ENCODE measurements around the gene WASF2. TPM values are rescaled to one million over a fixed set of nuclear protein-coding genes. Genes with fewer than 3 reads are reported as not detected.
A peak's percentile ranks its signal among the peaks of the same experiment; 100 is the strongest.
"Not testable (repeated sequence)": the region's sequence is repeated elsewhere in the genome, so short reads cannot be mapped to it uniquely, and the experiment has no call there.

WASF2 gene
- total RNA-seq, 1 donor from 2014 or later, result 33.7 TPM

DNA sequence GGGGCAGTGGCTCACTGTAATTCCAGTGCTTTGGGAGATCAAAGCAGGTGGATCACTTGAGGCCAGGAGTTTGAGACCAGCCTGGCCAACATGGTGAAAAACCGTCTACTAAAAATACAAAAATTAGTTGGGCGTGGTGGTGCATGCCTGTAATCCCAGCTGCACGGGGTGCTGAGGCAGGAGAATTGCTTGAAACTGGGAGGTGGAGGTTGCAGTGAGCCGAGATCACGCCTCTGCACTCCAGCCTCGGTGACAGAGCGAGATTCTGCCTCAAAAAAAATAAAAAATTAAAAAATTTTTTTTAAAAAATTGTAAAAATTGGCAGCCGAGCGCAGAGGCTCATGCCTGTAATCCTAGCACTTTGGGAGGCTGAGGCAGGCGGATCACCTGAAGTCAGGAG, 31.4 kb downstream of the WASF2 start:
- DNase-seq (ENCODE audit: low read depth, low spot score), result not testable (repeated sequence)

DNA sequence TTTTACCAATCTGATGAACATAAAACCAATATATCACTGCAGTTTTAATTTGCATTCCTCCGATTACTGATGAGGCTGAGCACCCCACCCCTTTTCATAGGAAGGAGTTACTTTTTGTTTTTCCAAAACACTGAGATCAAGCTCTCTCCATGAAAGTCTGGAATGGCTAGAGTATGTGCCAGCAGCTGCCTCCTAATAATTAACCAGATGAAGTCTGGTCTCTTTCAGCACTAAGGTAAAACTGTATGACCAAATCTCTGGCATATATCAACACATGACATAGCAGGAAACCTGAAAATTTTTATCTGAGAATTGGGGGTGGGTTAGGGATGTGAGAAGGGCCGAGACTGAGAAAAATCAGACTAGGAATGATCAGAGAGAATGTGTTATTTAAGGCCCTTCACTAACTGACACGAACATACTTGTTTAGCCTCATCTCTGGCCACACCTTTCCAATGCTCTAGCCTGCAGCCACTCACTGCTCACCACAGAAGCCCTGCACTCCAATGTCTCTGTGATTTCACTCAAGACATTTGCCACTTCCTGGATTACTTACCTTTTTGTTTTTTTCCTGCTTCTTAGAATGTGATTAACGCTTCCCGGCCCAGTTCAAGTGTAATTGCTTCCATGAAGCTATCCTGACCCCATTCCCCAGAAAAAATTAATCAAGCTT, 34.7 kb downstream of the WASF2 start:
- DNase-seq (ENCODE audit: low read depth, low spot score), result no peak

- DNase-seq (ENCODE audit: low read depth, low spot score), result no peak
Measured at GRCh38 chr1:27454610-27455009, 35.4 kb downstream of the WASF2 start.

- no peak for DNase-seq (ENCODE audit: low read depth, low spot score)
Measured at GRCh38 chr1:27451343-27451742, 38.6 kb downstream of the WASF2 start.

GRCh38 chr1:27448982-27449381, 41.0 kb downstream of the WASF2 start:
- no peak for DNase-seq (ENCODE audit: low read depth, low spot score)

DNA sequence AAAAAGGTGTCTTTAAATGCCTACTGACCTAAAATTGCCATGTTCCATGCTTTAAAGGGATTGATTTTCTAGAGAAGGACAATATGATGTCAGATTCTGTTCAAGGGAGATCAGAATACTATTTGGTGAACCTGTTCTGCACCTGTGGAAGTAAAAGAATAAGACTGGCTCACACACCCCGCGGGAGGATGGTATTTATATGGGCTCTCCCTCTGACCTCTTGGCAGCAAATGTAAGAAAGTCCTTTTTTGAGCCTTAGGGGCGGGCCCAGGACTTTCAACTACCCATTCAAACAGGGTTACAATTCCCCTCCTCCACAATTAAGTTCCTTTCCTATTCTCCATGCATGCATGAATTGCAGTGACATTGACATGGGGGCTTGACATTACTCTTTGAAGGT, 42.1 kb downstream of the WASF2 start:
- no peak for DNase-seq (ENCODE audit: low read depth, low spot score)

- no peak for DNase-seq (ENCODE audit: low read depth, low spot score)
Measured at GRCh38 chr1:27447399-27447798, 42.6 kb downstream of the WASF2 start.

- no peak for DNase-seq (ENCODE audit: low read depth, low spot score)
Measured at GRCh38 chr1:27446496-27447020, 43.4 kb downstream of the WASF2 start.

GRCh38 chr1:27445177-27445936, 44.6 kb downstream of the WASF2 start:
- no peak for DNase-seq (ENCODE audit: low read depth, low spot score)

GRCh38 chr1:27444632-27445031, 45.3 kb downstream of the WASF2 start:
- DNase-seq (ENCODE audit: low read depth, low spot score), result no peak

- no peak for DNase-seq (ENCODE audit: low read depth, low spot score)
Measured at GRCh38 chr1:27439150-27439549, 50.8 kb downstream of the WASF2 start.

DNA sequence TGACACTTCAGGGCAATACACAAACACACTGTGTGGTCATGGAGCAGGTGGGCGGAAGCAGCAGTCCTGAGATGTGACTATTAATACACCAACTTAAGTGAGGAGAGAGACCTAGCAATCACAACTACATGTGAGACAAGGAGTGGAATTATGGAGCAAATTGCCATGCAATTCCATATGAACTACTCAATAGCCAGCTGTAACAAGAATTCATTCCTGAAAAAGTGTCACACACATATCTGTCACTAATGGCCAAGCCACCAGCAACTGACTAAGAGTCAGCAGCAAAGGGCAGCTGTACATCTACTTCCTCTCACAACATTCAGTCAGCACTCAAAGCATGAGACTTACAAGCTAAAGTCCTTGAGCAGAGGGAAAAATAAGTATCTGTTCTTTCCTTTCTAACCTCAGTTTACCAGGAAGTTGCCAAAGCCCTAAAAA, 51.3 kb downstream of the WASF2 start:
- no peak for DNase-seq (ENCODE audit: low read depth, low spot score)

DNA sequence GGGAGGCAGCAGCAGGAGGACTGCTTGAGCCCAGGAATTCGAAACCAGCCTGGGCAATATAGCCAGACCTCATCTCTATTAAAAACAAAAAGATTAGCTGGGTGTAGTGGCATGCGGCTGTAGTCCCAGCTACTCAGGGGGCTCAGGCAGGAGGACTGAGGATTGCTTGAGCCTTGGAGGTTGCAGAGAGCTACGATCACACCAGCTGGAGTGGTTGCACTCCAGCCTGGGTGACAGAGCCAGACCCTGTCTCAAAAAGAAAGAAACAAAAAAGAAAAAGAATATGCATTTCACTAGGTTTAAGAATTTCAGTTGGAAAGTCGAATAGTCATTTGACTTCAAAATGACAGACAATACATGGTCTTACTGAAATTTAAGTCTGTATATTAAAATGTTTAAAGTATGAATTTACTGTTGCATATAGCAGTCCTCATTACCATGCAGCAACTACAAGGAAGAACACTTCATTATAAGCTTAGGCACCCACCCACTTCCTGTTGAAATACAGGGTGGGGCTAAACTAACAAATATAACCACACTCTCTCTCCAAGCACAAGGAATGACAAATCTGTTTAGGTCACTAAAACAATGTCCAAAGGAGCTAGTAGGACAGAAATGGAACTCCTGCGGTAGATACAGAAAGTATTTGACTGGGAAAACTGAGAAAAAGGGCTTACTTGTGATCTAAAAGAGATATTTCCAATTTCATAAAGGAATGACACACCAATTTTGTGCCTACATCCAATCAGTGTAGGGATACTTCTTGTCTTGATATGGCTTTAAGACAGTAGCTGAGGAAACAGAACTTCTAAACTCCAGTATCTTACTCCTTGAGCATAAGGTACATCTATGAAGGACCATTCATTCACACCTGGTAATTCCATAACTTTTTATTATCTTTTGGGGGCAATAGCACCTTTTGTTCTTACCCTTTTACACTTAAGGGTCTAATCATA, 53.5 kb downstream of the WASF2 start:
- no peak for DNase-seq (ENCODE audit: low read depth, low spot score)

- no peak for DNase-seq (ENCODE audit: low read depth, low spot score)
Measured at GRCh38 chr1:27435566-27436203, 54.3 kb downstream of the WASF2 start.

DNA sequence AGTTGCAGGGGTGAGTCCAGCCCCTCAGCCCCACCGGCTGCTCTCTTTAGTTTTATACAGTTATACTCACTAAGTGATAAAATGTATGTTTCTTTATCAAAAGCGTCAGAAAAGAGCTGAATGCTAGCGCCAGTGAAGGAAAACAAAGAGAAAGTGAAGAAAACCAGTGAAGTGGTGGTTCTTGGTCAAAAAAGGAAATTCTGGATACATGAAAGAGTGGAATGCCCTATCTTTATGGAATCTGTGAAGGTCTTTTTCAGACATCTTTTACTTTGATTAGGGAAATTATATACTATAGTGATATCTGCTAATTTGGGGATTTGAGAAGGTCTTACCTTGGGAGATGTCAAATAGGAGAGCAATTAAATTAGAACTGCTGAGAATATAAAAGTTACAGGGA, 56.3 kb downstream of the WASF2 start:
- no peak for DNase-seq (ENCODE audit: low read depth, low spot score)

GRCh38 chr1:27432725-27433124, 57.2 kb downstream of the WASF2 start:
- DNase-seq (ENCODE audit: low read depth, low spot score), result not testable (repeated sequence)

DNA sequence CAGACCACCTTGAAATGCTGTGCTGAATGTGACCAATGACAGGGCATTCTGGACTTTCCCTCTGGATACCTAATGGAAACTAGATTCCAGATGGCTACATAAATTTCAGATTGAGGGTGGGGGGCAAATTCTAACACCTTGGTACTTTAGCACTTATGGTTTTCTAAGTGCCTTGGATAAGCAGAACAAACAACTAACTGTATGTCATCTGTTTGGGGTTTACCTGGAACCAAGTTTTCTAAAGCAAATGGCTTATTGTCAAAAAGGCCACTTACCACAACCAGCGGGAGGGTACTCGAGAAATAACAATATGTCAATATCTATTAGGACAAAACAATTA, 58.4 kb downstream of the WASF2 start:
- no peak for DNase-seq (ENCODE audit: low read depth, low spot score)

- peak; percentile 66 for DNase-seq (ENCODE audit: low read depth, low spot score)
Measured at GRCh38 chr1:27430903-27431600, 58.9 kb downstream of the WASF2 start.

- no peak for DNase-seq (ENCODE audit: low read depth, low spot score)
Measured at GRCh38 chr1:27429029-27429425, 60.9 kb downstream of the WASF2 start.

DNA sequence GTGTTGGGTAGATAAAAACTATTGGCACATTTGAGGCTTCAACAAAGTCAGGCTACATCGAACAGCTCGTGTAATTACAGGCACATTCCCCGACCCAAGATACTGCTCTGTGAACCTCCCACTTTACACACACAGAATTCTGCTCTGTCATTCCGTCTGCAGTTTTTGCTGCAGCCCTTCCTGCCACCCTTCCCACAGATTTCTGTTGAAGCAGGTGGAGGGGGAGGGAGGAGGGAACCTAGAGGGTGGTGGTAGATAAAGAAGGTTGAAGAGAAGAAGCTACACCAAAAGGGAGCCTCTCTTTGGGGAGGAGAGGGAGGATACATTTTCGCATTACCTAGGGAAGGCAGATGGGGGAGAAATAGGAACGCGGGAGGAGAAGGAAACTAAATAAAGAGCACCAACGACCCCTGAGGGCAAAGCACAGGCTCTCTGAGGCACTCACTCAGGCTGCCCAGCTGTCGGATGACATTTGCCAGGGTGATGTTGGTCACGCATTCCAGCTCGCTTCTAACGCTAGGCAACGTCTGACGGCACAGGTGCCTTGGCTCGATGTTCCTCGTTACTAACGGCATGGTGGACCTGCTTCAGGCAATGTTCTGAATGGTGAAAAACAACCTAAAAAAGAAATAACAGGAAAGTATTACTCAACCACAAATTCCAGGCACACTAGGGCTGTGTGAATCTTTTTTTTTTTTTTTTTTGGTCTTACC, 61.5 kb downstream of the WASF2 start:
- peak; percentile 73 for DNase-seq (ENCODE audit: low read depth, low spot score)

Measured in pulmonary artery endothelial cell (primary cell).